Endothelial cell of umbilical vein (primary cell): ENCODE results near the gene NF2. TPM values are rescaled to one million over a fixed set of nuclear protein-coding genes. Genes with fewer than 3 reads are reported as not detected.

Experiments used
- BruUV-seq: library from RNA; stranded (reverse); fragments of 400-500 nt; replicated peaks from 2 replicates; lab custom pipeline; 2021; lab: Mats Ljungman, UMichigan
- CTCF ChIA-PET: fragments of 300-600, 350-600 bp; sonication (Branson Sonifier 250); formaldehyde crosslinking; loops from one replicate; lab custom pipeline; 2021; ENCODE audit warnings: antibody characterized with exemption, inconsistent platforms; lab: Charles Lee
- POLR2A ChIA-PET: fragments of 300-600, 350-600 bp; sonication (Branson Sonifier 250); formaldehyde crosslinking; loops from one replicate; lab custom pipeline; 2021; ENCODE audit warnings: antibody characterized with exemption, inconsistent platforms; lab: Charles Lee
- DNase-seq: peaks from one replicate; pipeline ENCODE4 v3.0.0-alpha.2; 2011; ENCODE audit warnings: low read depth, low spot score
- FAIRE-seq: peaks from 2 replicates; lab custom pipeline; 2011; peaks lifted over from hg19 to GRCh38; lab: Jason Lieb, UNC
- H2AFZ ChIP-seq: 2 replicates; pipeline ENCODE4 v1.6.0; 2012; ENCODE audit warnings: low read depth, low read length, control low read depth, inconsistent platforms
- H3K27ac ChIP-seq: 2 replicates; pipeline ENCODE4 v1.5.1; 2011; ENCODE audit warnings: low read depth, mild to moderate bottlenecking, control low read depth, low read length, moderate library complexity; ENCODE audit not compliant: insufficient read depth
- H3K27me3 ChIP-seq, 2 experiments: 2 replicates each; pipeline versions ENCODE4 v1.6.0 to v1.6.1; 2011; ENCODE audit warnings: low read length in 2 of 2, mixed read lengths in 1 of 2; ENCODE audit not compliant: control insufficient read depth in 2 of 2, insufficient read depth in 2 of 2
- H3K36me3 ChIP-seq, 2 experiments: 2 replicates in 1 of 2; 3 replicates in 1 of 2; pipeline ENCODE4 v1.5.1; 2011; ENCODE audit warnings: low read length in 2 of 2, mild to moderate bottlenecking in 1 of 2, moderate library complexity in 1 of 2; ENCODE audit not compliant: control insufficient read depth in 2 of 2, insufficient read depth in 2 of 2; ENCODE audit errors: extremely low read depth in 1 of 2
- H3K4me1 ChIP-seq: 3 replicates; pipeline ENCODE4 v1.5.1; 2011; ENCODE audit warnings: mild to moderate bottlenecking, low read length; ENCODE audit not compliant: control insufficient read depth, insufficient read depth; ENCODE audit errors: extremely low read depth
- H3K4me2 ChIP-seq: 2 replicates; pipeline ENCODE4 v1.6.1; 2011; ENCODE audit warnings: low read length, control low read depth, mixed read lengths; ENCODE audit not compliant: insufficient read depth
- H3K4me3 ChIP-seq, 3 experiments: fragments of 200-600 bp in 1 of 3; sonication (generic), shearing (Covaris generic) in 1 of 3; replicated peaks in 1 of 3; 2 replicates each; pipeline ENCODE4 v1.5.1; 2011 to 2016; ENCODE audit warnings: control low read depth in 3 of 3, low read length in 3 of 3, mild to moderate bottlenecking in 2 of 3, inconsistent platforms in 1 of 3, low read depth in 1 of 3, moderate library complexity in 1 of 3; ENCODE audit not compliant: insufficient read depth in 1 of 3
- H3K79me2 ChIP-seq: 2 replicates; pipeline ENCODE4 v1.6.0; 2012; ENCODE audit warnings: low read length, inconsistent platforms; ENCODE audit not compliant: control insufficient read depth, insufficient read depth
- H3K9ac ChIP-seq: replicated peaks from 2 replicates; pipeline ENCODE3; 2011; ENCODE audit warnings: low read length, control low read depth; ENCODE audit not compliant: insufficient read depth; ENCODE audit errors: extremely low read depth
- H3K9me1 ChIP-seq: replicated peaks from 3 replicates; pipeline ENCODE4 v1.6.0; 2011; ENCODE audit warnings: mild to moderate bottlenecking, low read length; ENCODE audit not compliant: control insufficient read depth, insufficient read depth; ENCODE audit errors: extremely low read depth
- H3K9me3 ChIP-seq: replicated peaks from 2 replicates; pipeline ENCODE4 v1.5.1; 2012; ENCODE audit warnings: low read length, inconsistent platforms; ENCODE audit not compliant: control insufficient read depth, insufficient read depth
- H4K20me1 ChIP-seq: replicated peaks from 2 replicates; pipeline ENCODE3; 2011; ENCODE audit warnings: mild to moderate bottlenecking, low read length; ENCODE audit not compliant: control insufficient read depth, insufficient read depth; ENCODE audit errors: extremely low read depth
- CTCF ChIP-seq, 2 donors: IDR thresholded peaks; 1 replicate in 1 of 2; 2 replicates in 1 of 2; pipeline ENCODE4 v1.5.1; 2011; ENCODE audit warnings: low read length in 2 of 2, mild to moderate bottlenecking in 2 of 2, moderate library complexity in 2 of 2, control low read depth in 1 of 2, inconsistent platforms in 1 of 2, low read depth in 1 of 2; ENCODE audit not compliant: insufficient read depth in 1 of 2; ENCODE audit errors: extremely low read depth in 1 of 2
- EZH2 ChIP-seq: IDR thresholded peaks from 2 replicates; pipeline ENCODE4 v1.6.1; 2012; ENCODE audit warnings: borderline replicate concordance, low read depth, mild to moderate bottlenecking, moderate library complexity, low read length, inconsistent platforms; ENCODE audit not compliant: severe bottlenecking
- GATA2 ChIP-seq: IDR thresholded peaks from 2 replicates; pipeline ENCODE4 v1.7.0; 2011; ENCODE audit warnings: low read depth, mild to moderate bottlenecking, moderate library complexity, mixed read lengths, low read length; ENCODE audit not compliant: insufficient read length, insufficient read depth
- MYC ChIP-seq: IDR thresholded peaks from one replicate; pipeline ENCODE4 v1.6.1; 2011; ENCODE audit warnings: mild to moderate bottlenecking, low read depth, low read length
- dilution Hi-C: fragments of 300-500 bp; cut with MboI; formaldehyde crosslinking; loops from one replicate; pipeline ENCODE4 v1.15.0; 2019; ENCODE audit warnings: low sequenced_read_pairs; ENCODE audit not compliant: extremely low pct_ligation_motif_present
- intact Hi-C: fragments of 100-400 bp; cut with micrococcal nuclease; formaldehyde crosslinking; loops from one replicate; pipeline ENCODE4 v1.10.0; 2022
- polyA plus RNA-seq, 4 experiments: library from polyadenylated mRNA; depleted of rRNA in 3 of 4; stranded (reverse) in 3 of 4; unstranded in 1 of 4; fragments of >200 nt; gene quantifications; 2 replicates each; pipeline versions ENCODE4 v1.2.1 to v1.2.3, GENCODE V29; 2011 to 2012; ENCODE audit warnings: missing spikeins in 1 of 4
- total RNA-seq: library from RNA; stranded (reverse); gene quantifications from 2 replicates; pipeline ENCODE4 v1.2.3, GENCODE V29; 2021
- TF ChIP-seq, protein P1 (sequence below): IDR thresholded peaks from 2 replicates; pipeline ENCODE4 v1.6.1; 2011; ENCODE audit not compliant: insufficient read depth, insufficient read length

Gene NF2
- total and polyA plus RNA-seq, 2 donors (not counting 3 experiments of a cell fraction or from before 2014, with no cell fraction given), result 27.8 to 115 TPM

- Histone ChIP-seq H2AFZ (no peak overlapping the region), H3K9me1 (no peaks in the 10 kb centered on the region), H3K9me3 (no peaks in the 10 kb centered on the region), H3K4me1 (no peaks in the 10 kb centered on the region), H3K9ac (no peak overlapping the region), H3K4me2 (no peak overlapping the region), H3K27me3 (peaks cover 15 to 19% of the 10 kb centered on the region in 2 experiments), H3K79me2 (no peaks in the 10 kb centered on the region), H3K27ac (no peak overlapping the region), H3K4me3 (no peak overlapping the region), H4K20me1 (no peaks in the 10 kb centered on the region), H3K36me3 (no peaks in the 10 kb centered on the region)
- FAIRE-seq (peak; percentile 70), DNase-seq (peak; percentile 70)
- dilution Hi-C loops, result no loop called here
- TF ChIP-seq, protein P1, sequence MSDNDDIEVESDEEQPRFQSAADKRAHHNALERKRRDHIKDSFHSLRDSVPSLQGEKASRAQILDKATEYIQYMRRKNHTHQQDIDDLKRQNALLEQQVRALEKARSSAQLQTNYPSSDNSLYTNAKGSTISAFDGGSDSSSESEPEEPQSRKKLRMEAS, result no peak
- TF ChIP-seq CTCF (IDR thresholded peaks at IDR 0.05; ENCODE audit: extremely low read depth in 1 of 2, insufficient read depth in 1 of 2, low read depth in 1 of 2, low read length in 2 of 2) (no peak), GATA2 (no peak), EZH2 (no peak), MYC (no peak)
- no TSS peak for BruUV-seq
- ChIA-PET CTCF (interaction anchor here (0.6 to 2.0 kb wide), 11 partner anchors 8 to 372 kb away, joined by 3 to 10 read pairs (median 3); no protein-coding TSS in a partner anchor), POLR2A (no interaction called here)
- intact Hi-C loops, result loop anchor here (10.0 kb wide), 1 partner anchor 242 kb away; no protein-coding TSS in a partner anchor
Observed at GRCh38 chr22:29716814-29717545, 113.5 kb downstream of the NF2 start.
